NCI-H2107 treated with DMSO at 0.1 percent for 48 hours (cell line): ENCODE data around the gene DBT.
"Not testable (repeated sequence)": the region's sequence is repeated elsewhere in the genome, so short reads cannot be mapped to it uniquely, and the experiment has no call there.

ENCODE experiments used
- DNase-seq: peaks from one replicate; lab custom pipeline; 2025; ENCODE audit not compliant: unreplicated experiment; lab: John Stamatoyannopoulos, UW

The DBT gene

GRCh38 chr1:100202703-100203102 lies 46.9 kb downstream of the DBT start:
- not testable (repeated sequence) for DNase-seq

GRCh38 chr1:100200060-100200459 lies 49.6 kb downstream of the DBT start:
- not testable (repeated sequence) for DNase-seq

DNA sequence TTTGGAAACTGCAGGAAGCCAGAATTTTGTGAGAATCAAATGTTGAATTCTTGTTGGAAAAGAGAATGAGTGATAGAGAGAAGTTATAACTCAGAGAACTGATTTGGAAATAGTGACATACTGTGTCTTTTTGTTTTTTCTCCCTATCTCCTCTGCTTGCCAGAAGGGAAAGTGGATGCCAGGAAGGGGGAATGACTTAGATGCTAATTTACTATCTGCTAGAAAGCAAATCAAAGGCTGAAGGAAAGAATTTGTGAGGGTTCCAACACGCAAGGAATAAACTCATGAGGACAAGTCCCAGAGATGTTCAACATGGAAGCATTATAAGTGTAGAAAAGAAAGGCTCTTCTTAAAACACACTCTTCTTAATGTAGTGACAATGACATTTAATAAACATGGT lies 51.0 kb downstream of the DBT start:
- no peak for DNase-seq

DNA sequence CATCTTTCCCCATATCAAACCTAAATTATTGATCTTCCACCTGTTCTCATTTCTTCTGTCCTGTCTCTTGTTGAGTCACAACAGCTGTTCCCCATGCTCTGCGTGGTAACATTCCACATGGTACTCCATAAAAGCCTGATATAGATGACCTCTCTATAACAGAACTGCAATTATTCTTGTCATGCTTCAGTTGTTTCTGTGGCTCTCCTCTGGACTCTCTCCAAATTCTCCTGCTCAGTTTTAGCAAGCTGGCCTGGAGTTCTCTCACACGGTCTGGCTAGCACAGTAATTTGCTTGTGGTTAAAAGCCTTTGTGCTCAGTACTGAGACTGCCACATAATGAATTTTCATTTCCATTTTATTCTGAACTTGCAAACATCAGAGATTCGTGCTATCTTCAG lies 61.0 kb downstream of the DBT start:
- DNase-seq: peak; percentile 98

DNA sequence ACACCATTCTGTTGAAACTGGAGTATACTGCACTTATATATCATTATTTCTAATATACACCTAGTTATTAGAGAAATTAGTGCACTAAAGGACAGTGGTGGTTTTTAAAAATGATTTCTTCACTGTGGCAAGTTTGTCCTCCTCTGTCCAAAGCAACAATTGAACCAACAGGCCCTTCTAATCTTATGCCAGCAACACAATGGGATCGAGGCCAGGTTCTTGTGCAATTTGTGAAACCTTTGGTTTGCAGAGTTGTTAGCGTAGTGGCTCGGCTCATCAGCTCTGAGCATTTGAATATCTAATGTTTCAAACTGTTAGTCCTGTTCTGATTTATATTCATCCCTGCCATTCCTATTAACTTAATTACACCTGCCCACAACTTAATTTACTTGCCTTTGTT lies 61.7 kb downstream of the DBT start:
- DNase-seq: no peak

- no peak for DNase-seq
Observed at GRCh38 chr1:100184536-100184935, 65.1 kb downstream of the DBT start.

GRCh38 chr1:100183370-100183769 lies 66.3 kb downstream of the DBT start:
- DNase-seq: no peak

DNA sequence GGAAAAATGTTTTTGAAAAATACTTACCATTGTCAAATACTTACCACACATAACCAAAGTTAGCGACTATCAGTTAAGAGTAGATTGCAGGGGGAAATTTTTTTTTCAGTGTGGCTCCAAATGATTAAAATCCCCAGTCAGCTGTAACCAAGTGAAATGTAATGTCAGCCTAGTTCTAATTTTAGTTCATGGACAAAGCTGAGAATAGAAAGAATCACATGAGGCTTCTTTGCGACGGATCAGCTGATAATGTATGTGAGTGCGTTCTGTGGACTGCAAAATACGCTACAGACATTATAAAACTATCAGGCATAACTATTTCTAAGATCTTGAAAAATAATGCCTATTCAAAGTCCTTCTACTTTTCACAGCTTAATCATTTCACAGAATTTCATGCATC lies 71.5 kb downstream of the DBT start, which contains the start of gene LRRC39:
Gene LRRC39 (minus strand): TSS at position 166 of the 400 bp plus-strand sequence. CDS start 9,740 bp downstream, outside the sequence.
- no peak for DNase-seq

- no peak for DNase-seq
Observed at GRCh38 chr1:100177295-100178041, 72.2 kb downstream of the DBT start.

GRCh38 chr1:100168051-100168450 lies 81.6 kb downstream of the DBT start:
- no peak for DNase-seq

GRCh38 chr1:100164702-100165101 lies 84.9 kb downstream of the DBT start:
- DNase-seq: no peak

DNA sequence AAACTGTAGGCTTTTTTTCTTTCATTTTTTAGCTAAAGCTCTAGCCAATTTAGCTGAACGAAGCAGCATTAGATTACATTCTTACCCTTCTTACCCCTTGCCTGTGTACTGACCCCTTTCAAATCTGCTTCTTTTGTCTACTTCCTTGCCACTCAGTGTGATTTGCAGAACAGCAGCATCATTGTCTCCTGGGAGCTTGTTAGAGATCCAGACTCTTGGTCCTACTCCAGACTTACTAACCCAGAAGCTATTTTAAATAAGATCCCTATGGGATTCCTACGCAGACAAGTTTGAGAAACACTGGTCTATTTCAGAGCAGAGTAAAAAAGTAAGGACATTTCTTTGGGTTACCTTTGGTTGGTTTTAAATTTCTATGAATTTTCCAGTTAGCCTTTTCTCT lies 85.4 kb downstream of the DBT start:
- DNase-seq: no peak

DNA sequence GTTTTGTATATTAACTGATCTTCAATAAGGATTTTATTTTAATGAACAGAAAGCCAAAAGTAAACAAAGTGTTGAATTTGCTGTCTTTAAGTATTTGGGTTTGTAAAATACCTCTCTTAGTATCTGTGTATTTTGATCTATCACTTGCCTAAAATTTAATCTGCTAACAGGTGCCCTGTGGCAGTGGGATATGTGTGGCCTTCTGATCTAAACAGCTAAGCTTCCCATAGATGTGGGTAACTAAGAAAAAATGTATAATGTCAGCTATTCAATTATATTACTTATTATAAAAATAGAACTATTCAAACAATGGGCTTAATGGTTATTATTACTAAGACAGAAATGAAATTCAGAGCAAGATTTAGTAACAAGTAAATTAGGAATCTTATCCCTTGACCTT lies 86.8 kb downstream of the DBT start:
- no peak for DNase-seq

GRCh38 chr1:100152271-100152670 lies 97.4 kb downstream of the DBT start:
- DNase-seq: no peak

DNA sequence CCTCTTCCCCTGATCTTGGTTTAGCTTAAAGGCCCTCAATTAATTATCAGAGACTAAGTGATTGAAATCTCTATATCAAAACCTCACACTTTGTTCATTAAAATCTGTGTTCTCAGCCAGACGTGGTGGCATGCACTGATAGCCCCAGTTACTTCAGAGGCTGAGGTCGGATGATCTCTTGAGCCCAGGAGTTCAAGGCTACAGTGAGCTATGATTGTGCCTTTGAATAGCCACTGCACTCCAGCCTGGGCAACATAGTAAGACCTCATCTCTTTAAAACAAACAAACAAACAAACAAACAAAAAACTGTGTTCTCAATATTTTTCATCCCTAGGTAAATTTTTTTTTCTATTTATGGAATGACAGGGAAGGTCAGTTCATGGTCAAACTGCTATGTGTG lies 98.0 kb downstream of the DBT start:
- DNase-seq: no peak

GRCh38 chr1:100147875-100148274 lies 101.8 kb downstream of the DBT start:
- DNase-seq: no peak

- DNase-seq: no peak
Observed at GRCh38 chr1:100146958-100147357, 102.7 kb downstream of the DBT start.

- no peak for DNase-seq
Observed at GRCh38 chr1:100145116-100145515, 104.5 kb downstream of the DBT start.

- no peak for DNase-seq
Observed at GRCh38 chr1:100142343-100142742, 107.3 kb downstream of the DBT start.

- no peak for DNase-seq
Observed at GRCh38 chr1:100141192-100141591, 108.4 kb downstream of the DBT start.

DNA sequence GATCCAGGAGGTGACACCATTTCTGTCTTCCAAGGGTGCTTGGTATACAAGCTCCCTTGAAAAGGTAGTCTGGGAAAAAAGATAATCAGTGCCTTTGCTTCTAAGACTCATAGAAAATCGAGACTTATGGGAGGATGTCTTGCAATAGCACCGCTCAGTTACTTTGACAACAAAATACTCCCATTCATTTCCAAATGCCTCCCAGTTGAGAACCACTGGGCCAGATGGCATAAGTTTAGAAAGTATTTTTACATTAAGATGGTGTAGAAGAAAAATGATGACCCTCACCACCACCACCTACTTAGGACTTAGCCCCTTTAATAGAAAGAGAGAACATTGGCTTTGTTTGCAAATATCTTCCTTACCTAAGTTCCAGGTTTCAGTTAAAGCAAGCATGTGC lies 112.0 kb downstream of the DBT start:
- DNase-seq: no peak
